ENCODE data around the gene DYNLT1.

The DYNLT1 gene

GRCh38 chr6:158638324-158638854 is 6.2 kb downstream of the DYNLT1 start:
- TF ChIP-seq RAD21 (IDR thresholded peaks at IDR 0.05; ENCODE audit: low read depth), result no peak
- TF ChIP-seq REST (IDR thresholded peaks at IDR 0.05; ENCODE audit: low read depth), result no peak
- no peak for TF ChIP-seq EP300 (IDR thresholded peaks at IDR 0.05; ENCODE audit: borderline replicate concordance)
- TF ChIP-seq MAX (IDR thresholded peaks at IDR 0.05), result no peak
- TF ChIP-seq TCF12 (IDR thresholded peaks at IDR 0.05; ENCODE audit: low read depth), result no peak
- no peak for TF ChIP-seq USF1 (IDR thresholded peaks at IDR 0.05)
- TF ChIP-seq EGR1 (IDR thresholded peaks at IDR 0.05), result no peak
- no peak for TF ChIP-seq NFIC (IDR thresholded peaks at IDR 0.05)
- TF ChIP-seq CEBPB (IDR thresholded peaks at IDR 0.05), result no peak
- no peak for TF ChIP-seq CREB1 (IDR thresholded peaks at IDR 0.05; ENCODE audit: low read depth)
- no peak for TF ChIP-seq FOXM1 (IDR thresholded peaks at IDR 0.05; ENCODE audit: borderline replicate concordance, low read depth)
- no peak for TF ChIP-seq TEAD4 (IDR thresholded peaks at IDR 0.05)
- TF ChIP-seq YY1 (IDR thresholded peaks at IDR 0.05; ENCODE audit: low read depth), result no peak
- no peak for TF ChIP-seq TAF1 (IDR thresholded peaks at IDR 0.05; ENCODE audit: low read depth)
- no peak for TF ChIP-seq ZBTB7A (IDR thresholded peaks at IDR 0.05; ENCODE audit: low read depth)

GRCh38 chr6:158636778-158637177 is 7.8 kb downstream of the DYNLT1 start:
- TF ChIP-seq USF1 (IDR thresholded peaks at IDR 0.05), result no peak
- TF ChIP-seq TAF1 (IDR thresholded peaks at IDR 0.05; ENCODE audit: low read depth), result no peak
- no peak for TF ChIP-seq ZBTB7A (IDR thresholded peaks at IDR 0.05; ENCODE audit: low read depth)
- no peak for TF ChIP-seq NFIC (IDR thresholded peaks at IDR 0.05)
- no peak for TF ChIP-seq TEAD4 (IDR thresholded peaks at IDR 0.05)
- no peak for TF ChIP-seq RAD21 (IDR thresholded peaks at IDR 0.05; ENCODE audit: low read depth)
- TF ChIP-seq CREB1 (IDR thresholded peaks at IDR 0.05; ENCODE audit: low read depth), result no peak
- TF ChIP-seq CEBPB (IDR thresholded peaks at IDR 0.05), result no peak
- TF ChIP-seq REST (IDR thresholded peaks at IDR 0.05; ENCODE audit: low read depth), result no peak

- no peak for TF ChIP-seq RAD21 (IDR thresholded peaks at IDR 0.05; ENCODE audit: low read depth)
- no peak for TF ChIP-seq TAF1 (IDR thresholded peaks at IDR 0.05; ENCODE audit: low read depth)
These were observed 9.0 kb downstream of the DYNLT1 start for GRCh38 chr6:158635427-158636073.

- TF ChIP-seq RAD21 (IDR thresholded peaks at IDR 0.05; ENCODE audit: low read depth) (no peak), MAX (IDR thresholded peaks at IDR 0.05) (no peak), TEAD4 (IDR thresholded peaks at IDR 0.05) (no peak), ZBTB7A (IDR thresholded peaks at IDR 0.05; ENCODE audit: low read depth) (no peak)
These were observed 9.7 kb downstream of the DYNLT1 start for GRCh38 chr6:158634695-158635426.

- TF ChIP-seq FOXM1 (IDR thresholded peaks at IDR 0.05; ENCODE audit: borderline replicate concordance, low read depth) (no peak), TEAD4 (IDR thresholded peaks at IDR 0.05) (no peak), NFIC (IDR thresholded peaks at IDR 0.05) (no peak), TAF1 (IDR thresholded peaks at IDR 0.05; ENCODE audit: low read depth) (no peak), RAD21 (IDR thresholded peaks at IDR 0.05; ENCODE audit: low read depth) (no peak), EGR1 (IDR thresholded peaks at IDR 0.05) (no peak), TCF12 (IDR thresholded peaks at IDR 0.05; ENCODE audit: low read depth) (no peak), CREB1 (IDR thresholded peaks at IDR 0.05; ENCODE audit: low read depth) (no peak), ZBTB7A (IDR thresholded peaks at IDR 0.05; ENCODE audit: low read depth) (no peak), USF1 (IDR thresholded peaks at IDR 0.05) (no peak), REST (IDR thresholded peaks at IDR 0.05; ENCODE audit: low read depth) (no peak), EP300 (IDR thresholded peaks at IDR 0.05; ENCODE audit: borderline replicate concordance) (no peak), CEBPB (IDR thresholded peaks at IDR 0.05) (no peak), YY1 (IDR thresholded peaks at IDR 0.05; ENCODE audit: low read depth) (no peak), MAX (IDR thresholded peaks at IDR 0.05) (no peak)
These were observed 11.4 kb downstream of the DYNLT1 start for GRCh38 chr6:158633127-158633526.
